Fibroblast of skin of scalp (primary cell): ENCODE results near the gene NPRL2.
"Not testable (repeated sequence)": the region's sequence is repeated elsewhere in the genome, so short reads cannot be mapped to it uniquely, and the experiment has no call there.

Experiments used
- DNase-seq: peaks from one replicate; pipeline ENCODE4 v3.0.0-alpha.2; 2013

NPRL2 gene

GRCh38 chr3:50326182-50326541 is 24.4 kb downstream of the NPRL2 start:
- DNase-seq: no peak

- no peak for DNase-seq
Measured at GRCh38 chr3:50325497-50326181, 24.9 kb downstream of the NPRL2 start.

DNA sequence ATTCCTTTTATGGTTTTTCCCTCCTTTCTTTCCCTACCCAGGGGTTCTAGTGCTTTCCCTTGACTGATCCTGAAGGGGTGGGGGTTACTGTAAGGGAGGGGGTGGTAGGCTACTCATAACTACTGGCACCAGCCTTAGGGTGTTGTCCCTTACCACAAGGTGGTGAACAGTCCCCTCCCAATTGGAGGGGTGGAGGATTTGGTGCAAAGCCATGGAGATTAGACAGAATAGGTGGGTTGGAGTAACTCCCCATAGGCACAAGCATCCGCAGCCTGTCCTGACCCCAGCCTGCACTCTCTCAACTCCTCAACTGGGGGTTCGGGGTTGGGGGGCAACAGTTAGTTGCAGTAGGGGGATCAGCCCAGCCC is 25.5 kb downstream of the NPRL2 start:
- no peak for DNase-seq

- peak; percentile 78 for DNase-seq
Measured at GRCh38 chr3:50324351-50325112, 26.0 kb downstream of the NPRL2 start.

DNA sequence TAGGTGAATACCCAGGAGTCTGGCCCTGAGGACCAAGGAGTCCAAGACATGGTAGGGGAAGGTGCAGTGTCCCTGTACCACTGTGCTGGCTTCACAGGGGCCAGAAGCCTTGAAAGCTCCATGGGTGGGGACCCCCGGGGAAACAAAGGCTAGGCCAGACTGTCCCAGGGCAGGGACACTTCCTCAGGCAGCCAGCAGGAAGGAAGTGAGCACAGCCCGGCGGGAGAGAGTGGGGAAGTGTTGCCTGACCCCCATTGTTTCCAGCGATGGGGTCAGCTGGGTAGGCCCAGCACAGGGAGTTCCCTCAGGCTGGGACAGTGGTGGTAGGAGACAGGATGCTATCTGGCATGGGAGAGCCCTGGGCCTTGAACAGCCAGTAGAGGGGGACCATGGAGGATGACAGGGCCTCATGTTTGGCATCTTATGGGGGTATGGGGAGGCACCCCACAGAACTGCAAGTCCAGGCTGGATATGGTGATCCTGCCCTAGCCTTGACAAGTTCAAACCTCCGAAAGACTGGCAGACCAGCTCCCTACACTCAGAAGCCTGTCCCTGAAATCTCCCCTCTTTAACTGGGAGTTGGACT is 26.9 kb downstream of the NPRL2 start:
- DNase-seq: no peak

DNA sequence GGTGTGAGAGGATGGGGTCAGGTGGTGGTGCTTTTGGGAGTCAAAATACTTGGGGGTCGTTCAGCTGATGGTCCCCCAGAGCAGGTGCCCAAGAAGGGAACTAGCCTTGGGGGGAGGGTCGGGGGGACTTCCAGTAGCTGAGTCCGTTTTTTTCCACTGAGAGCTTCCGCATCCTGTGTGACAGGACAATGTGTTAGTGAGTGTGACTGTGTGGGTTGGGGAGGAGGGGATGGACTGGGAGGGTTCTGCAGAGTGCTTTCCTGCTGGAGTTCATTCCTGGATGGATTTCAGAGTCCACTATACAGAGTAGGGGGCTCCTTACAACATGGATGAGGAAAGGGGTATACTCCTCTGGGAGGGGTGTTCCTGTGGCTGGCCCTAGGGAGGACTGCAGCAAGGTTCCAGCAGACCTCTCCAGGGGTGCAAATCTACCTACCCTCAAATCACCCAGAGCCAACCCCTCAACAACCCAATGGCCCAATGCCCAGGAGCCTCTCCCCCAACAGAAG is 27.4 kb downstream of the NPRL2 start:
- no peak for DNase-seq

DNA sequence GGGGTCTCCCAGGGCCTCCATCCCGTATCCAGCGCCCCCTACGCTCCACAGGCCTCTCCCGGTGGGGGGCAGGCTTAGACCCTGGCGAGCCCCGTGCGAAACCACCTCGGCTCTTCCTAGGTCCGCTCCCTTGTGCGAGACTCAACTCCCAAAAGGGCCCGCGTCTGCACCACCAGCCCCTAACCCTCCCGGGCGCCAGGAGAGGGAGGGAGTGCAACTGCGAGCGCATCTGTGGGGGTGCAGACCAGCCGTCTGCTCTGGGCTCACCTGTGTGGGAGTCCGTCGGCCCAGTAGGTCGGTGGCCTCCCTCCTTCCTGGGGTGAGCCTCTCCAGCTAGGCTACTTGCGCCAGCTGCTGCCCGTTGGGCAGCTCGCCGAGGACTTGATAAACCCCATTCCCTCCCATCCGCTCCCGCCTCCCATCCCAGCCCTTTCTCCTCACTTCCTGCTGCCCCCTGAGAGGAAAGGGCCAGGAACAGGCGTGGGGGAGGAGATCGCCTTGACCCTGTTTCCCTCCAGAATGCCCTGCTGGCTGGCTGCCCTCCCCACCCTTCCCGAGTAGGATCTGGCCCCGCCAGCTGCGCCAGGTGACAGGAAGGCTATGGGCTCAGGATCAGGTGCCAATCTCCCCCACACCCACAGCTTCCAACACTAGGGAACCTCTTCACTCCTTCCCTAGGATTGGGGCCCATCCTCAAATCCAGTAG is 28.0 kb downstream of the NPRL2 start, which contains the start of gene HYAL2:
Gene HYAL2, minus strand, starts transcription at position 360 of the 706 bp plus-strand sequence. CDS start 2,256 bp downstream, outside the sequence.
- DNase-seq: no peak

GRCh38 chr3:50322115-50322385 is 28.5 kb downstream of the NPRL2 start:
- no peak for DNase-seq

DNA sequence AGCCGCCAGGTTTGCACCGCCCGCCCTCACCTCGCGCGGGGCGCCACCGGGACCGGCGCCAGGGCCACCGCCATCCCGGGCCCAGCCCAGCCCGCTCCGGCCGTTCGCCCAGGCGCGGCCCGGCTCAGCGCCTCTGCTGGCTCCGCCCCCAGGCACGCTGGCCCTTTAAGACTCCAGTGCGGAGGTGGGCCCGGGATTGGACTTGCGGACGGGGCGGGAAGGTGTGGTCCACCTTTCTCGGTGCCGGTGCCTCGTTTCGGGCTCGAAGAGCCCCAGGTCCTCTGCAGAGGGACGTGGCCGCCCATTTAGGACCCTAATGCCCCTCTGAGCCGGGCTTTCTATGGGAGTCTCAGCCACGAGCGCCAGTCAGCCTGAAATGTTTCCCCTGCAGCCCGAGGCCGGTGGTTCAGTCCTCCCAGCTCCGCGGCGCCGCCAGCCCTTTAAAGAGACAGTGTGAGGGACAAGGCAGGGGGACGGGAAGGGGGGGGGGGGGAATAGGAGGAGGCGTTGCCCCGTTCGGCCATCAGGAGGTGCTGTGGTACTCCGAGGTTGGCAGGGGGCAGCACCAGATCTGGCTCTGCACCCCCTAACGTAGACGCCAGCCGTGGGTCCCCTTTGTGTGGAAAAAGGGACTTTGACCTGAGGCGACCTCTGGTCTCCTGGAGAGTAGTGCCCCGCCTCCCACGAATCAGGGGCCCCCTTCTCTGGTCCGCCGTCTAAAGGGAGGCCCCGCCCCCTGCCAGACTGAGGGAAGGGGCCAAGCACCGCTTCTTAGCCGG is 29.1 kb downstream of the NPRL2 start:
- peak; percentile 91 for DNase-seq

GRCh38 chr3:50320853-50321335 is 29.7 kb downstream of the NPRL2 start:
- peak; percentile 77 for DNase-seq

DNA sequence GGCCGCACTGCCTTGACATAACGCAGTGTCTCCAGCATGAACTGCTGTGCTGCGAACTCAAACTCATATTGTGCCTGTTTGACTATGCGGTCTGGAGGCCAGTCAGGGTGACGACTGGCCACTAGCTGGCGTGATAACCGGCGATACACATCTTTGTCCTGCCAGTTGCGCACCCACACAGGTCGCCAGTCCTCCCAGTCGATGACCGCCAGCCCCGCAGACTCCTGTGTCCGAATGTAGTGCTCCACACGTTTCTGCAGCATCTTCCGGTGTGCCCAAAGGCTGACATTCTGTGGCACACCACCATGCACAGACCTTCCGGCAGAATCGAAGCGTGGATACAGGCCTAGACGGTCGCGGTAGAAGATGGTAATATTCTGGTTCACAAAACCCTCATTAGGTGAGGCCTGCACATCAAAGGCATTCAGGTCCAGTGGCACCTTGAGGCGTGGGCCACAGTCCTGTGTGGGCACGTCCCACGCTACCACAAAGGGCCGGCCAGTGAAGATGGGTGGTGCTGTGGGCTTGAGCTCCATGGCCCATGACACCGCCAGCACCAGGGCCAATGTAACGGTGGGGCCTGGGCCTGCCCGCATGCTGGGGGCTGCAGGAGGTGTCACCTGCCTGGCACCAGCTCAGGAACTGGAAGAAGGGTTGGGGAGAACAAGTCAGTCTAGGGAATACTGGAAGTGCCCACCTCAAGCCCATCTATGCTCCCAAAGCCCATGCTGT is 30.5 kb downstream of the NPRL2 start:
- no peak for DNase-seq

- DNase-seq: no peak
Measured at GRCh38 chr3:50319181-50319893, 31.2 kb downstream of the NPRL2 start.

DNA sequence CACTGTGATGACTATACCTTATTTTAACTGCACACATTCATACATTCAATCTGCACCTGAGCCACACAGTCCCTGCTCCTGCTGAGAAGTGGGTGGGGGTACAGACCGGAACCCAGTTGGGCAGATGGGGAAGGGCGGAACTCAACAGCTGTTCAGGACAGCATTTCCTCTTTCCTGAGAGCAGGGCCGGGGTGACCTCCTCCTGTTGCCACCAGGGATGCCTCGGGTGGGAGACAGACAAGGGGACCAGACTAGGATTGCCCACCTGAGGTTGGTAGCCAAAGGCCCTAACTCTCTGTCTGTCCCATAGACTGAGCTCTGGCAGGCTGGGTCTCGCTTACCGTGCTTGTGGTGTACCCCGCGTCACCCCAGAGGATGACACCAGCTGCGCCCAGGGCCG is 32.0 kb downstream of the NPRL2 start:
- DNase-seq: no peak

- no peak for DNase-seq
Measured at GRCh38 chr3:50318163-50318562, 32.4 kb downstream of the NPRL2 start.

GRCh38 chr3:50317300-50317699 is 33.3 kb downstream of the NPRL2 start:
- no peak for DNase-seq

DNA sequence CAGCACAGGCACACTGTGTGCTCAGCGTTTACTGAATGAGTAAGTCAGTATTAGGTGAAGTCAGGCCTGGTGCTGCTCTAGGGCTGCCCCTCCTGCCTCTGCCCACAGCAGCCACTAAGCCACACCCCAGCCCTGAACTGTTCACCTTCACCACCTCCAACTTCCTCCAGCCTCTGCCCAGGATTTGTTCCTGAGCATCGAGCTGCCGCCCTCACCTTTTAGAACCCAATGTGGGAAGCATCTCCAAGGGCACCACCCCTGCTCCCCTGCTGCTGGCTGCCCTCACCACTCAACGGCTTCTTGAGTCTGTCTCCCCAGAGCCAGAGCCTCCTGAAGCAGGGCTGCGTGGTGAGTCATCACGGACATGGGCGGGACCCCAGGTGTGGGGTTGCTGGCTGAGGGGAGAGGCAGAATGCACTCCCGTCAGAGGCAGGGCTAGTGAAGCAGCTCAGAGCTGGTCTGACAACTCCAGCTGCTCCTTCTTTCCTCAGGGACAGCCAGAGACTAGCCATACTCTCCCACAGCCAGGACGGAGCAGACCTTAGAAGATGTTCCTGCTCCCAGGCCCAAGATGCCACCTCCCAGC is 33.8 kb downstream of the NPRL2 start:
- DNase-seq: no peak

DNA sequence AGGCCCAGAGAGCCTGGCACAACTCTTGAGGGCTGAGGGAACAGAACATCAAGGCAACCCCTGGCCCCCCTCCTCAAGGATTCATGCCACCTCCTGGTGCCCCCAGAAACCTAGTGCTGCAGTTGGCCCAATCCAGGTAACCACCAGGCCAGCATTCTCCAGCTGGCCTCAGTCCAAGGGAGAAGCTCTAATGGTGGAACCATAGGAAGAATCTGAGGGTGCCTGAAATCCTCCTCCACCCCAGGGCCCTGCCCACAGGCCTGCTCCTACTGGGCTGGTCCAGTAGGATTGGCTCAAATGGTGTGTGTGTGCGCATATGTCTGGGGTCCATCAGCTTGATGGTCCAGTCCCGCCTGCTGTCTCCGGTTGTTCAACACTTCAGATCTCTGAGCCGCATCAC is 35.8 kb downstream of the NPRL2 start:
- no peak for DNase-seq

GRCh38 chr3:50314342-50314741 is 36.2 kb downstream of the NPRL2 start:
- no peak for DNase-seq

GRCh38 chr3:50312041-50312440 is 38.5 kb downstream of the NPRL2 start:
- DNase-seq: not testable (repeated sequence)

GRCh38 chr3:50304601-50305000 is 46.0 kb downstream of the NPRL2 start:
- no peak for DNase-seq
